SHP77 (cell line): ENCODE results near the gene ANKRD33.

Source experiments
- DNase-seq, 2 experiments: peaks; one replicate each; lab custom pipeline; 2025; lab: John Stamatoyannopoulos, UW

The ANKRD33 gene

DNA sequence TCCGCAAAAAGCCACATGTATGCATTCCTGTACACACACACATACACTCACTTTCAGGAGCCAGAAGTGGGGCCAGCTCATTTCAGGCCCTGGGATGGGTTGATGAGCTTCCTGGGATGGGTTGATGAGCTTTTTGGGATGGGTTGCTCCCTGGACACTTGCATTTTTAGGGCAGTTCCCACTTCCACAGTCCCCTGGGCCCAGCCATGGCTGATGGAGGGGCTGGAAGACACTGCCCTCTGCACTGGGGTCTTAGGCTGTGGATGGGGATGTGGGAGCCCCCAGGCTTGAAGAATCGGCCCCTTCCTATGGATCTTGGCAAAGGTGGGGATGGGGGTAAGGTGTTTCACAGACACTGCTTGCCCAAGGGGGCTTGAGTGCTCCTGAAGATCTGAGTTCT, 32.1 kb downstream of the ANKRD33 start:
- no peak for DNase-seq

DNA sequence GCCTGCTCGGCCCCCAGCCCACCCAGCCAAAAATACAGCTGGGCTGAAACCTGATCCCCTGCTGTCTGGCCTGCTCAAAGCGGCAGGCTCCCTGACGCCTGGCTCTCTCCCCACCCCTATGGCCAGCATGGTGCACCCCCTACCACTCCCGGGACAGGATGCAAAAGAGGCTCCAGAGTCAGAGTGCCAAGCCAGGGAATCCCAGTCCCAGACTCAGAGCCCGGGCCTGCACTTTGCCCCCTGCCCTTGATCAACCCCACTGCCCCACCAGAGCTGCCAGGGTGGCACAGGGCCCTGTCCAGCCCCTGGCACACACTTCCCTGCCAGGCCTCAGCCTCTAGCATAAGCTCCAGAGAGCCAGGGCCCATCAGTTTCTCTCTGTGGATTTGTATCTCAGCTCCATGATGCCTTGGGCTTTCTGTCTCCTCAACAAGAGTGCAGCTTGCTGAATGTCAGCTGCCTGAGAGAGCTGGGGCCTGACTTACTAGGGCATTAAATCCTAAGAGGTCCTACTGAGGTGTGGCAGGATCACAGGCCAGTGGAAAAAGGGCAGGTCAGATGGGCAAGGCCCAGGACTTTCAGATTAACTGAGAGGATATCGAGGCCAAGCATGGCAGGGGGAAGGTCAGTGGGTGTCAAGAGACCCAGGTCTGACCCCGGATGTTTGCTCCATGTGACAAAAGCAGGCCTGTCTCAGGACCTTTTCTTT, 33.3 kb downstream of the ANKRD33 start:
- peak in 1 of 2 experiments; percentile 31 for DNase-seq

DNA sequence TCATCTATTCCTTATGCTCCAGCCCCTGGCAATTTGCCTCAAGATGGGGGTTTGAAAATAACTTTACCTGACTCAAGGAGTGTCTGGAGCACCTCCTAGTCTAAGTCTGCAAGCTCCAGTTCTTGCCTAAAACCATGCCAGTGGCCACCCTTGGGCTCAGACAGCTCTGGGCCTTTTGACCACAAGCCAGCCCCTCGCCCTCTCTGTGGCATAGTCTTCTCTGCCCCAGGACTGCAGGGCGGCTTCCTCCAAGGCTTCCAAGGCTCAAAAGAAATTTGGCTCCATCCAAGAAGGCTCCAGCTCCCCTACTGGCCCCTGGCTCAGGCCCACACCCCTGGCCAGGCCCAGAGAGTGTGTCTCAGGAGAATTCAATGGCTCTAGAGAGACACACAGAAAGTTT, 34.2 kb downstream of the ANKRD33 start:
- DNase-seq = no peak

DNA sequence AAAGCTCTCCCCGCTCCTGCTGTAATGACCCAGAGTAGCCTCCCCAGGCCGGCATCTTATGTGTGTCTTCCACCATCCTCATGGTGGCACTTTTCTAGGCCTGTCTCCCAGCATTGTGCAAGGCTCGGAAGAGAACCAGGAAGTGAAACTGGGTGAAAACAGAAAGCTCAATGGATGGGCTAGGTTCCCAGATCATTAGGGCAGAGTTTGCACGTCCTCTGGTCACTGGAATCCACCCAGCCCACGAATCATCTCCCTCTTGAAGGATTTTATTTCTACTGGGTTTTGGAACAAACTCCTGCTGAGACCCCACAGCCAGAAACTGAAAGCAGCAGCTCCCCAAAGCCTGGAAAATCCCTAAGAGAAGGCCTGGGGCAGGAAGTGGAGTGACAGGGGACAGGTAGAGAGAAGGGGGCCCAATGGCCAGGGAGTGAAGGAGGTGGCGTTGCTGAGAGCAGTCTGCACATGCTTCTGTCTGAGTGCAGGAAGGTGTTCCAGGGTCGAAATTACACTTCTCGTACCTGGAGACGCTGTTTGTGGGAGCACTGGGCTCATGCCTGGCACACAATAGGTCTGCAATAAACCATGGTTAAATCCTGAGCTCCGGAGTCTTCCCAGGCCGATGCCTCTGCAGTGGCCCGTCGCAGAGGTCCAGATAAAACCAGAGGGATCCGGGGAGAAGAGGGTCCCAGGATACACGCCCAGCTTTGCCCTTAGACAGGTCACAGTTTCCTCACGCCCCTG, 35.0 kb downstream of the ANKRD33 start:
- no peak for DNase-seq

DNA sequence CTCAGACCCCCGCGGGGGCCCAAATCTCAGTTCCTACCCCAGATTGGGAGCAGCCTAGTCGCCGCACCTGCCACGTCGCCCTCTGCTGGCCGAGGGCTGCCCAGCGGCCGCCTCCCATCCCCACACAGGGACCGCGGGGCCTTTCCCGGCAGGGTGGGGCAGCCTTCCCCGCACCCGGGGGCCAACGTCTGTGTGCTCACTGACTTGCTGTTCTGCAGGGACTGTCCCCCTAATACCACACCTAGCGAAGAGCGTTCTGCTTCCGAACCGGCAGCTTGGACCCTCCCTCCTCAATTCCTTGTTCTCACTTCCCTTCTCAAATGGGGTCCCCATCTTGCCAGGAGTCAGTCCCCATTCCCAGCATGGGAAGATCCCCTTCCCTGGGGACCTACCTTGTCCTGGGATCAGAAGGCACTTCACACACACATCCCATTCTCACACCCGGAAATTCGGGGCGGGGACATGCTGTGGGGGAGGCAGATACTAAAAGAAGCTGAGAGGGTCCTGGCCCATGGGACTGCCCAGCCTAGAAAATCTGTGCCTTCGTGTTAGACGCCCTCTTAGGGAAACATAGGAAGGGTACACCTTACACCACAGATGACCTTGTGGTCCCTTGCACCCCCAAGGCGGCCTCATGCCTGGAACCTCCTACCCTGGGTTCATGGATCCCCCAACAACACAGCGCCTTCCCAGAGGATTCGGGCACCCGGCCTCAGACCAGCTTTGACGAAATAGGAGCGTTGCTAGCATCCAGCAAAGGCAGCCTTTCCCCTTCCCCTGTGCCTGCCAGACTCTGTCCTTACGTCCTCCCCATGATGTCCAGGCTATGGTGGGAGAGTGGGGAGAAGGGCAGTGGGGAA, 35.8 kb downstream of the ANKRD33 start:
- no peak for DNase-seq

DNA sequence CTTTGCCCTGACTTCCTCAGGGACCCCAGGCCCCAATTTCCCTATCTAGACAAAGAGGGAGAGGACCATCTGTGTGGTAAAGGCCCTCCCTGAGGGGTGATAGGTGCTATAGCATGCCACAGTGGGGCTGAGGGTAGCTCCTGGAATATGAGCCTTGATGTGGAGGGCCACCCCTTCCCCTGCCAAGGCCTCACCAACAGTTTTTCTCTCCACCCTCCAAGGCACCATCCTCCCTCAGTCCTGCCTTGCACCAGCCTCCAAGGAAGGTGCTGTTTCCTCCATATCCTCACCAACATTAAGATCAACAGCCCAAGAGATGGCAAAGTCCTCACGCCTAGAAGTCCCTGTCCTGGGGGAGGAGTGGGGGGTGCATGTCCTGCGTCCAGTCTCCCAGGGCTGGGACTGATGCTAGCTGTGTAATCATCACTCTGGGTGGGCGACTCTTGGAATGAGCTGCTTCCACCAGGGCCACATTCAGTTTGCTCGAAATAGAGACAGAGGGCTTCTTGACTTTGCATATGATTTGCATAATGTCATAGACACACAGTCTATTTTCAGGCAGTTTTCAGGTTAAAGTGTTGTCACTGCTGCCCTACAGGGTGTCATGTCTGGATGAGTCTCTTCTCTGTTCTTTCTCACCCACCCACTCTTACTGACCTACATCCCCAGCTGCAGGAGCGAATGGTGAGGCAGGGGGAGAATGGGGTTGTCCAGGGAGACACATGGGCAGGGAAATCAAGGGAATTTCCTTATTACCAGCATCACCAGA, 36.8 kb downstream of the ANKRD33 start:
- no peak for DNase-seq

DNA sequence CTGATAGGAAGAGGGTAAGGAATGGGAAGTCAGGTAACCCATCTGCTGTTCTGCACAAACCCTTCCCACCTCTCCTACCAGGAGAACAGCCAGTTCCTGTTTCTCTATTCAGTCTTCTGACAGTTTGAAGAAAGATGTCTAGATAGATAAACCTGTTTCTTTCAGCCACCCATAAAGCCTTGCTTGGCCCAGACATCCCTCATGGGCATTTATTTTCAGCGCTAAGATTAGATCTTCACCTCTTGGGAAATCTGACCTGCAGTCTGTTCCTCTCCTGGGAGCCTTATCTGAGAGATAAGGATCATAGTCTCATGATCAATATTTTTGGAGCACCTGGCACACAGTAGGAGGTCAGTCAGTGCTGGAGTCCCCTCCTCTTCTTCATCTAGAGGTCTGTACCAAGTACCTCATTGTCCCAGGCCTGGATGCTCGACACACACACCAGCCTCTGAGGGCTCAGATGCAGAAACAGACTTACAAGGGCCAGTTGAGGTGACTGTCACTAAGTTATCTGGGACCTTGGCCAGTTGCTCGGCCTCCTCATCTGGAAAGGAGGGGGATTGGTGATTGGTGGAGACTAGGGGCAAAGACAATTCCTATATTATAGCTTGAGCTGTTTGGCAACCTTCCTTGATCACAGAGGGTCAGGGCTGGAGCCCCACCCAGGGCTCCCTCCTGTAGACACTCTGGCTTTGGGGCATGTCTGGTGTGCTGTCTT, 37.6 kb downstream of the ANKRD33 start:
- DNase-seq = no peak

DNA sequence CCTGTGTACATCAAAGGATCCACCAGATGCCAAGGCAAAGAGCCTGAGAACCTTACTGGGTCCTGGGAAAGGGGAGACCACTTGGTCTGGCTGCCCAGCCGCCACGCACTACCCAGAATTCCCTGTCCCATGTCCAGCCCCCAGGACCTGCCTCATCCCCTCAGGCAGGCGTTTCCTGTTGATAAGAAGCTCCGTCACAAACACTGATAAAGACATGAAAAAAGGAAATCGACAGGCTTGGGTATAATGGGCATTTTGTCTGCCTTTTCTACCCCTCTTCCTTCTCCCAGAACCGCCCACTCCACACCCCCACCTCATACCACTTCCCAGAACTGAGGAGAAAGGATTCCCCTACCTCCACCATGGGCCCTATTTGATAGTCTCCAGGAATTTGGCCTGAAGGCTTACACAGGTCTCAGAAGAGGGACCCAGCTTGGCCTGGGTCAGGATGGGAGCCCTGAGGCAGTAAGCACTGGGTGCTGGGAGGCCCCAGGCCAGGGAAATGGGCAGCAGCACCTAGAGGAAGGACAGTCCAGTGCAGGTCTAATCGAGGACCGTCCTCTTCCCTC, 38.2 kb downstream of the ANKRD33 start:
- DNase-seq = no peak

DNA sequence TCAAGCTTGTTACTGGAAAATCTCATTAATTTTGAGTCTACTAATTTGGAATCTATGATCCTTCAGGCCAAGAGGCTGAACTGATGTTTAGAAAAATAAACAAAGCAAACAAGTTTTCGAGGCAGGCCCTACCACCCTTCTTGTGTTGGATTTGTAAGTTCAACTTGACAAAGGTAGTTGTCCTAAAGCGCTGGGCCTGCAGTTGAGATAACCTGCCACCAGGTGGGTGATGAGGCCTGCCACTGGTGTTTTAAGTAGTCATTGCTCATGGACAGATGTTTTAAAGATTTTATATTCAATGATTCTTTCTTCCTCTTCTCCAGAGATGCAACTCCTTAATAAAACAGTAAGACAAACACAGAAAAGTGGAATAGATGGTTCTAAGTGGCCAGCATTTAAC, 38.8 kb downstream of the ANKRD33 start:
- DNase-seq = no peak

DNA sequence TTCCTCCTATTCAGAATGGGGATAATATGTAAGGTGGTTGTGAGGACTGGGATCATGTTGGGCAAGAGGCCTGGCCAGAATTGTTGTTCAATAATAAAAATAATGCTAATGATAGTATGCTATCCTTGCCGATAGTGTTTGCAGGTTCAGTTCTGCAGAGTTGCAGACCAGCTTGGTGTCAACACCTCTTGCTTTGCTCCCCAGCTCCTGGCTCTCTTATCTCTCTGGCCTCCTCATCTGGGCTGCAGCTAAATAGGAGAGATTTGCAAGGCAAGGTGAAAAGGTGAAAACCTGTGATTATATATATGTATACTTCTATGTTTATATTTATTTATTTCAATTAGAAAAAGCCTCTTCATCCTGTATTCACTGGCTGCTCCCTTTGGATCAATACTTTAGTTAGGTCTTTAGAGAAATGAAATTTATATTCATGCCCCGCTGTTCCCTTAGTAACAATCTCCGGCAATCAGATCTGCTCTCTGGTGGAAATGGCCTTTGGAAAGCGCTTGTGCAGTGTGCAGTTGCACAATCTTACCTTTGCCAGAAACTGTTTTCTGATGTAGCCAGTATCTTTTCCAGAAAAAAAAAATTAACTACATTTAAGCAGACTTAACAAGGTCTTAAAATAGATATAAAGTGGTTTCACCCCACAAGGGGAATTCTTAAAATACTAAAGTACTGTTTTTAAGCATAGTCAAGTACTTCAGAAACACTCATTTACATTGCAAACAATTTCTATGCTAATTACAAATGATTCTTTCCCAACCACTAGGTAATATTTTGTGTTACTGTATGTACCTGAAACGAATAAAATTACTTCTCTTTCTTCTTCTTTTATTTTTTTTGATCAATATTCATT, 44.5 kb downstream of the ANKRD33 start:
- no peak for DNase-seq

DNA sequence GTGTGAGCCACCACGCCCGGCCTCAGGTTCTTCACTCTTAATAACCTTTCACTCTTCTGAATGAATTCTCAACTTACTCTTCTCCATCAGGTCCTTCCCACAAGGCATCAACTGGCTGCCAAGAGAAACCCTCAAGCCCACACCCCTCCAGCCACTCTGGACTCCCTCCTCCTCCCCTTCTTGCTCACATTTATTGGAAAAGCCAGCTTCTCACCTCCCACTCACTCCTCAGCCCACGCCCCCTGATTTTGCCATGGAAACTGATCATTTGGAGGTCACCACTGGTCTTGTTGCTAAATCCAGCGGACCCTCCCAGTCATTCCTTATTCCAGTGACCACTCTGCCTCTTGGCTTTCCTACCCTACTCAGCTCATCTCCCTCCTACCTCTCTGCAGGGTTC, 46.2 kb downstream of the ANKRD33 start:
- DNase-seq = no peak

DNA sequence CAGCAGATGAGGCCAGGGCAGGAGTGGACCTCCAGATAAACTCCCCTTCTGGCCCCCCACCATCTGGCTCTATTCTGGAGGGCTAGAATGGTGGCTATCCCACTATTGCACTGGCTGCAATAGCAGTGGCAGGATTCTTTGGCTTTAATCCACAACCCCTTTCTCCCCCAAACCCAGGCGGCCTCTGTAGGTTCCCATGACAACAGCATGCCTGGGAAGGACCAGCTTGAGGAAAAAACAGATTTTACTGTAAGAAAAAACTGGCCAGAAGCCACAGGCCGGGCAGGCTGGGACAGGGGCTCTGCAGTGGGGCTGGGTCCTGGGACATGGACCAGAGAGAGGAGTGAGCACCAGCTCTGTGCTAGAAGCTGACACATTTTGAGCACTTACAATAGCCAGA, 50.0 kb downstream of the ANKRD33 start:
- no peak for DNase-seq

DNA sequence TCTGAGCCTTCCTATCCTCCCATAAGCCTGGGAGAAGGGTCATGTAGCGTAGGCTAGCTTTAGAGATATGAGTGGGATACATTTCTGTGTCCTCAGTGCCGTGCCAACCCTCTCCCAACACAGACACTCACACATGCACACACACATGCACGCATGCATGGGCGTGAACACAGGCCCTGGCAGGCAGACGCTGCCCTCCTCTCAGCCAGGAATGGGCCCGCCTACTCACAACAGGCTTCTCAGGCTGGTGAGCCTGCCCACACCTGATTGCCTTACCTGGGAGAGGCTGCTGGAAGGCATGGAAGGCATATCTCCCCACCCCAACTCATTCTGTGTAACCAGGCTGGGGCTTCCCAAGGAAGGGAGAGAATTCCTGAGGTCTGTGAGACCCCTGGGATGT, 50.8 kb downstream of the ANKRD33 start:
- no peak for DNase-seq

DNA sequence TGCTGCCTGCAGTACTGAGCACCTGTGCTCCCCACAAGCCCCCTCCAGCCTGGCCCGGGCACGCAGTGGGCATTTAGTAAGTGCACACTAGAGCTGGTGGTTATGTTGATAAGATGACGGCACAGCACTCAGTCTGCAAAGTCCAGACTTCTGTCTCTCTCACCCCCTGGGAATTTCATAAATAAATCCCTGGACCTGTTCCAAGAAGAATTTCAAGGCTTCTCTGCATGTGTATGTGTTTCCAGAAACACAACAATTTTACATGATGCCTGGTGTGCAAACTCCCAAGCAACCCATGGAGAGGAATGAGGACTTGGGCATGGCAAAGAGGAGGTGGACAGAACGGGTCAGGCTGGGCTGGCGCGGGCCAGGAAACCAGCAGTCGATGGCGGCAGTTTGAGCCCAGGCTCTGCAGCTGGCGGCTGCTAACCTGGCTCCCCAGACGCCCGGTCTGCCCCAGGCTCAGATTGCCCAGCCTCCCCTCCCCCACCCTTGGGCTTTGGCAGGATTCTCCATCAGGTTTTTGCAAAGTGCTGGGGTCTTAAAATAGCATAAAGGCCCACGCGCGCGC, 53.2 kb downstream of the ANKRD33 start:
- peak in 1 of 2 experiments; percentile 61 for DNase-seq
